Naive thymus-derived CD4-positive, alpha-beta T cell (primary cell): ENCODE data around the gene ANKRD13B. TPM values are rescaled to one million over a fixed set of nuclear protein-coding genes. Genes with fewer than 3 reads are reported as not detected.

Experiments used
- ATAC-seq: fragments of 150-1000 bp; cut with Tn5 transposase; 2 replicates; pipeline ENCODE4 v1.10.0; 2021; ENCODE audit warnings: mild to moderate bottlenecking, moderate library complexity
- CTCF ChIA-PET: fragments of 350-600 bp; sonication (Branson Sonifier 250); formaldehyde crosslinking; loops from one replicate; lab custom pipeline; 2021; ENCODE audit warnings: antibody characterized with exemption; lab: Charles Lee
- POLR2A ChIA-PET: fragments of 350-600 bp; sonication (Branson Sonifier 250); formaldehyde crosslinking; loops from one replicate; lab custom pipeline; 2021; ENCODE audit warnings: antibody characterized with exemption, inconsistent platforms; lab: Charles Lee
- DNase-seq, 9 donors: peaks; one replicate each; pipeline versions ENCODE4 v3.0.0 to v3.0.0-alpha.2; 2020 to 2022; ENCODE audit warnings: mixed read lengths in 1 of 9
- H3K27ac ChIP-seq: one replicate; pipeline ENCODE4 v1.7.0; 2013; ENCODE audit warnings: mild to moderate bottlenecking, low read depth, low read length, moderate library complexity
- H3K27me3 ChIP-seq, 2 donors: one replicate each; pipeline ENCODE4 v1.7.0; 2013; ENCODE audit warnings: low read length in 2 of 2, mild to moderate bottlenecking in 2 of 2, moderate library complexity in 2 of 2; ENCODE audit not compliant: control insufficient read depth in 2 of 2, insufficient read depth in 2 of 2
- H3K36me3 ChIP-seq, 3 experiments: 1 replicate in 2 of 3; 2 replicates in 1 of 3; pipeline ENCODE4 v1.7.0; 2013; ENCODE audit warnings: low read length in 3 of 3, mild to moderate bottlenecking in 3 of 3, moderate library complexity in 1 of 3; ENCODE audit not compliant: insufficient read depth in 3 of 3, control insufficient read depth in 2 of 3
- H3K4me1 ChIP-seq, 2 donors: one replicate each; pipeline ENCODE4 v1.7.0; 2013; ENCODE audit warnings: low read length in 2 of 2, mild to moderate bottlenecking in 2 of 2, moderate library complexity in 1 of 2; ENCODE audit not compliant: control insufficient read depth in 2 of 2, insufficient read depth in 2 of 2
- H3K4me3 ChIP-seq: 2 replicates; pipeline ENCODE4 v1.7.0; 2013; ENCODE audit warnings: mild to moderate bottlenecking, low read length
- H3K9me3 ChIP-seq, 3 experiments: 1 replicate in 2 of 3; 2 replicates in 1 of 3; pipeline ENCODE4 v1.7.0; 2013; ENCODE audit warnings: low read length in 3 of 3; ENCODE audit not compliant: control insufficient read depth in 2 of 3
- H3K27ac Mint-ChIP-seq, 9 donors: one replicate each; pipeline ENCODE4 v1.8.0; 2020 to 2022; ENCODE audit warnings: mixed read lengths in 9 of 9, mild to moderate bottlenecking in 8 of 9, moderate library complexity in 5 of 9, inconsistent platforms in 2 of 9
- H3K27me3 Mint-ChIP-seq, 5 donors: one replicate each; pipeline ENCODE4 v1.8.0; 2021 to 2022; ENCODE audit warnings: mixed read lengths in 5 of 5, mild to moderate bottlenecking in 1 of 5
- H3K36me3 Mint-ChIP-seq, 5 donors: one replicate each; pipeline ENCODE4 v1.8.0; 2020 to 2022; ENCODE audit warnings: mixed read lengths in 5 of 5, mild to moderate bottlenecking in 3 of 5, inconsistent platforms in 1 of 5
- H3K4me1 Mint-ChIP-seq, 7 donors: one replicate each; pipeline ENCODE4 v1.8.0; 2020 to 2022; ENCODE audit warnings: mixed read lengths in 7 of 7, mild to moderate bottlenecking in 3 of 7, inconsistent platforms in 1 of 7
- H3K4me3 Mint-ChIP-seq, 10 donors: one replicate each; pipeline ENCODE4 v1.8.0; 2020 to 2022; ENCODE audit warnings: mild to moderate bottlenecking in 10 of 10, mixed read lengths in 10 of 10, moderate library complexity in 6 of 10, inconsistent platforms in 2 of 10
- H3K9me3 Mint-ChIP-seq, 11 donors: one replicate each; pipeline ENCODE4 v1.8.0; 2020 to 2022; ENCODE audit warnings: mixed read lengths in 11 of 11, mild to moderate bottlenecking in 4 of 11, inconsistent platforms in 1 of 11, moderate library complexity in 1 of 11
- intact Hi-C, 2 donors: fragments of 100-400 bp; cut with micrococcal nuclease; formaldehyde crosslinking; loops; one replicate each; pipeline ENCODE4 v1.15.1; 2023
- polyA plus RNA-seq, 2 donors: library from polyadenylated mRNA; unstranded; fragments of 300-500 nt; fragmentation: Illumina TruSeq; gene quantifications; one replicate each; pipeline ENCODE4 v1.2.3, GENCODE V29; 2021
- total RNA-seq, 6 experiments: library from RNA in 5 of 6; stranded (reverse) in 5 of 6; gene quantifications; 1 replicate in 5 of 6; 2 replicates in 1 of 6; pipeline ENCODE4 v1.2.3 and lab custom pipeline; 2021 to 2026

Gene ANKRD13B
- total and polyA plus RNA-seq, 7 experiments from 2014 or later = 0.51 to 9.8 (median 1.2) TPM; not detected in 1

DNA sequence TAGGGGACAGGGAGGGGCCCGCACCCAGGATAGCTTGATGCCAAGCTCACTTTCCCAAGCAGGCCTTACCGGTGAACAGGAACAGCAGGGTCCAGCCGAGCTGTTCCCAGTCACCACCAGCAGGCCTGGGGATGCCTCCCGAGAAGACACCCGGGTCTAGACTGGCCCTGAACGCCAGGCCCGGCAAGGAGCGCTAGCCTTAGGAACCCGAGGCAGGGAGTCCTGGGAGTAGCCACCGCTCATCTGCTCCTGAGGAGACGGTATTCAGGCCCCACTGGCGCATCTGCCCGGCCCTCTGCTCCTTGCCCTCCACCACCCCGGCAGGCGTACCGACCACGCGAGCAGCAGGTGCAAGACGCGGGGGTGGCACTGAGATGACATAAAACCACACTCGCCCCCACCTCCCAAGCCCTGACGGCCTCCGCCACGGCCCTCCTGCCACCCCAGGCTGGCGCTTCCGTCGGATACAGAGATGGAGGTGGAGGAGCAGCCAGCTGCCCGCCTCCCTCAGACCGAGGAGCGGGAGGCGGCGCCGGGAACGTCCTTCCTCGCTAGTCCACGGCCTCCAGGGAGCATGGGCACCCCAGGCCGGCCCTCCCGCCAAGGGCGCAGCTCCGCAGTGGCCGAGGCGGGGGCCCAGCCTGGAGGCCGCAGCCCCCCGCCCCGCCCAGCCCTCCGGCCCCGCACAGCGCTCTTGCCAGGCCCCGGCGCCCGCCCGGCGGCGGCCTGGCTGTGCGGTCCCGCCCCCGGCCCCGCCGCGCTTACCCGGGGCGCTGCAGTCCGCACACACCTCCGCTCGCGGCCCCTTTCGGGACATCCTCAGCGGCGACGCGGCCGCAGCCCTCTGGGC, 4.1 kb upstream of the ANKRD13B start:
- H3K9me3 Mint-ChIP-seq = no peaks in the 10 kb centered on the region
- DNase-seq = peak in 5 of 9 donors; percentile 23 to 67 (median 31)
- H3K27me3 Mint-ChIP-seq = no peaks in the 10 kb centered on the region
- peak; percentile 13 for ATAC-seq
- intact Hi-C loops = loop anchor here (1.0 kb wide), 6 partner anchors 8 to 342 kb away; partner anchors contain the start of genes TP53I13 (in 2 of the 2) and SSH2 (in 1 of the 2)
- peaks cover 44 to 78% (median 74%) of the 10 kb centered on the region in 7 donors for H3K4me1 Mint-ChIP-seq
- H3K27ac Mint-ChIP-seq = peak overlapping the region in 8 of 9 donors; percentile 49 to 98 (median 90)
- no peaks in the 10 kb centered on the region for H3K27me3 ChIP-seq
- H3K4me3 Mint-ChIP-seq = peak overlapping the region; percentile 83 to 96 (median 94)
- POLR2A ChIA-PET = interaction anchor here (1.0 to 5.9 kb wide), 6 partner anchors 26 to 374 kb away, joined by 3 to 59 read pairs (median 4); partner anchors contain the start of gene CORO6
- H3K9me3 ChIP-seq = no peaks in the 10 kb centered on the region
- CTCF ChIA-PET = interaction anchor here (0.6 to 1.9 kb wide), 8 partner anchors 9 to 342 kb away, joined by 3 to 11 read pairs (median 4); partner anchors contain the start of gene SSH2
- peaks cover 0 to 1% (median 0%) of the 10 kb centered on the region in 5 donors for H3K36me3 Mint-ChIP-seq
- H3K27ac ChIP-seq = peak overlapping the region; percentile 72
- H3K36me3 ChIP-seq = no peaks in the 10 kb centered on the region
- H3K4me3 ChIP-seq = peak overlapping the region; percentile 72
- H3K4me1 ChIP-seq = peaks cover 54 to 70% of the 10 kb centered on the region in 2 donors

GRCh38 chr17:29589524-29590410, 3.2 kb upstream of the ANKRD13B start, which contains the start of gene GIT1:
Gene GIT1, minus strand, starts transcription at chr17:29589648. Its CDS starts 270 bp downstream, at chr17:29589378.
- Histone ChIP-seq H3K9me3 (no peaks in the 10 kb centered on the region), H3K27me3 (no peaks in the 10 kb centered on the region), H3K4me1 (peaks cover 58 to 65% of the 10 kb centered on the region in 2 donors), H3K27ac (peak within 1 kb of the TSS; percentile 75), H3K36me3 (no peaks in the 10 kb centered on the region), H3K4me3 (peak within 1 kb of the TSS; percentile 72)
- intact Hi-C loops = loop anchor here (1.0 to 5.0 kb wide), 8 partner anchors 9 to 341 kb away; partner anchors contain the start of genes TP53I13 (in 2 of the 2) and SSH2 (in 1 of the 2)
- H3K9me3 Mint-ChIP-seq = no peaks in the 10 kb centered on the region
- H3K27me3 Mint-ChIP-seq = no peaks in the 10 kb centered on the region
- H3K4me3 Mint-ChIP-seq = peak within 1 kb of the TSS; percentile 88 to 96 (median 94)
- no peaks in the 10 kb centered on the region for H3K36me3 Mint-ChIP-seq
- peaks cover 35 to 73% (median 66%) of the 10 kb centered on the region in 7 donors for H3K4me1 Mint-ChIP-seq
- POLR2A ChIA-PET = interaction anchor here (1.2 to 5.9 kb wide), 4 partner anchors 23 to 30 kb away, joined by 5 to 59 read pairs (median 36); partner anchors contain the start of gene ABHD15
- CTCF ChIA-PET = interaction anchor here (4.5 kb wide), 1 partner anchor 26 kb away, joined by 56 read pairs; no protein-coding TSS in a partner anchor
- DNase-seq (peak; percentile 77 to 88 (median 84)), ATAC-seq (peak; percentile 93)
- peak within 1 kb of the TSS; percentile 78 to 94 (median 89) for H3K27ac Mint-ChIP-seq

- Mint-ChIP-seq H3K4me3 (peak overlapping the region; percentile 86 to 95 (median 91)), H3K36me3 (no peaks in the 10 kb centered on the region), H3K4me1 (peaks cover 28 to 65% (median 58%) of the 10 kb centered on the region in 7 donors), H3K27ac (peak overlapping the region in 8 of 9 donors; percentile 70 to 92 (median 86)), H3K9me3 (no peaks in the 10 kb centered on the region), H3K27me3 (no peaks in the 10 kb centered on the region)
- intact Hi-C loops = loop anchor here (1.0 to 5.0 kb wide), 3 partner anchors 10 to 298 kb away; no protein-coding TSS in a partner anchor
- H3K9me3 ChIP-seq = no peaks in the 10 kb centered on the region
- H3K27ac ChIP-seq = peak overlapping the region; percentile 75
- H3K4me3 ChIP-seq = peak overlapping the region; percentile 67
- H3K36me3 ChIP-seq = no peaks in the 10 kb centered on the region
- ChIA-PET POLR2A (interaction anchor here (0.6 to 5.0 kb wide), 8 partner anchors 9 to 415 kb away, joined by 3 to 59 read pairs (median 5); partner anchors contain the start of gene ABHD15), CTCF (interaction anchor here (0.5 to 4.5 kb wide), 6 partner anchors 10 to 340 kb away, joined by 3 to 56 read pairs (median 10); partner anchors contain the start of gene SSH2)
- DNase-seq (peak in 2 of 9 donors; percentile 13 to 59), ATAC-seq (no peak)
- peaks cover 51 to 57% of the 10 kb centered on the region in 2 donors for H3K4me1 ChIP-seq
- no peaks in the 10 kb centered on the region for H3K27me3 ChIP-seq
Measured at GRCh38 chr17:29590411-29591145, 2.4 kb upstream of the ANKRD13B start.

- Histone ChIP-seq H3K4me3 (no peak overlapping the region), H3K36me3 (no peaks in the 10 kb centered on the region), H3K27me3 (no peaks in the 10 kb centered on the region), H3K9me3 (no peaks in the 10 kb centered on the region), H3K4me1 (peaks cover 50% of the 10 kb centered on the region in 2 donors), H3K27ac (peak overlapping the region; percentile 6)
- no peaks in the 10 kb centered on the region for H3K36me3 Mint-ChIP-seq
- DNase-seq = peak in 3 of 9 donors; percentile 24 to 35 (median 33)
- peak overlapping the region; percentile 70 to 95 (median 88) for H3K4me3 Mint-ChIP-seq
- ChIA-PET POLR2A (interaction anchor here (0.6 to 5.0 kb wide), 8 partner anchors 10 to 415 kb away, joined by 3 to 59 read pairs (median 5); partner anchors contain the start of gene ABHD15), CTCF (interaction anchor here (0.5 to 4.5 kb wide), 9 partner anchors 8 to 339 kb away, joined by 3 to 56 read pairs (median 6); partner anchors contain the start of gene SSH2)
- ATAC-seq = no peak
- no peaks in the 10 kb centered on the region for H3K9me3 Mint-ChIP-seq
- intact Hi-C loops = loop anchor here (1.0 to 5.0 kb wide), 3 partner anchors 11 to 298 kb away; no protein-coding TSS in a partner anchor
- H3K27me3 Mint-ChIP-seq = no peaks in the 10 kb centered on the region
- peak overlapping the region in 7 of 9 donors; percentile 41 to 86 (median 65) for H3K27ac Mint-ChIP-seq
- peaks cover 24 to 58% (median 52%) of the 10 kb centered on the region in 7 donors for H3K4me1 Mint-ChIP-seq
Measured at GRCh38 chr17:29591146-29591736, 1.7 kb upstream of the ANKRD13B start.
